Prostate gland (tissue), 2 donors: ENCODE measurements around the gene CTNNA3.

Source experiments
- CTCF ChIP-seq, 4 experiments: fragments of 200-600 bp in 2 of 4; fragments of 450-650 bp in 2 of 4; sonication (generic) in 2 of 4; IDR thresholded peaks; 1 replicate in 3 of 4; 2 replicates in 1 of 4; pipeline ENCODE4 v1.5.1; 2016 to 2019; ENCODE audit warnings: antibody characterized with exemption in 4 of 4, mild to moderate bottlenecking in 2 of 4, moderate library complexity in 2 of 4
- POLR2A ChIP-seq: fragments of 450-650 bp; IDR thresholded peaks from one replicate; pipeline ENCODE4 v1.6.1; 2016; ENCODE audit warnings: antibody characterized with exemption, mild to moderate bottlenecking

DNA sequence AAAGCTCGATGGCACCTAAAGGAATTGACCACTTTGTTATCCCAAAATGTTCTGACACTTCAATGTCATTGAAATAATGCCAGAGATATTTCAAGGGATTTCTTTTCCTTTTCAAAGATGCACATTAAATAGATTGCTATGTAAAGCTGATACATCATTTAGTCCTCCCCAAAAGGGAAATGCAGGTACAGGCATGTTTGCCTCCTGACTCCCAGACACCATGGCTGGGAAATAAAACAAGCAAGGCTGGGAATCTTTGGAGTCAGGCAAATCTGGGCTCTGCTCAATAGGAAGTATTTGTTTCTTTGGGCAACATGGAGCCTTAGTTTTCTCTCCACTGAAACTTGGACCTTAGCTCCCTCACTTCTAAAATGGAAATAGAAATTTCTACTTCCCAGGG lies 1000.9 kb downstream of the CTNNA3 start:
- TF ChIP-seq POLR2A (no peak), CTCF (IDR thresholded peaks at IDR 0.05) (no peak)
